Kidney (tissue), 14 donors: ENCODE data around the gene TMEM53. TPM values are rescaled to one million over a fixed set of nuclear protein-coding genes. Genes with fewer than 3 reads are reported as not detected.

Source experiments
- DNase-seq, 5 donors: peaks; one replicate each; pipeline ENCODE4 v3.0.0-alpha.2; 2013 to 2020
- FAIRE-seq: peaks from 2 replicates; lab custom pipeline; 2012; peaks lifted over from hg19 to GRCh38; lab: Jason Lieb, UNC
- H3K27ac ChIP-seq, 2 donors: one replicate each; pipeline ENCODE4 v1.7.0; 2013; ENCODE audit warnings: low read depth in 2 of 2, low read length in 2 of 2, inconsistent platforms in 1 of 2
- H3K27me3 ChIP-seq: one replicate; pipeline ENCODE4 v1.7.1; 2013; ENCODE audit warnings: low read length, inconsistent platforms; ENCODE audit not compliant: control insufficient read depth, insufficient read depth
- H3K36me3 ChIP-seq, 3 donors: one replicate each; pipeline versions ENCODE4 v1.7.0 to v1.7.1; 2013; ENCODE audit warnings: low read length in 3 of 3, control low read depth in 1 of 3, inconsistent platforms in 1 of 3; ENCODE audit not compliant: insufficient read depth in 3 of 3, control insufficient read depth in 2 of 3
- H3K4me1 ChIP-seq, 3 donors: one replicate each; pipeline versions ENCODE4 v1.7.0 to v1.7.1; 2013; ENCODE audit warnings: low read length in 3 of 3, inconsistent platforms in 1 of 3, low read depth in 1 of 3; ENCODE audit not compliant: control insufficient read depth in 2 of 3, insufficient read depth in 2 of 3
- H3K4me3 ChIP-seq, 3 donors: one replicate each; pipeline versions ENCODE4 v1.7.0 to v1.8.1; 2013; ENCODE audit warnings: low read length in 3 of 3, control low read depth in 1 of 3, inconsistent platforms in 1 of 3
- H3K9ac ChIP-seq, 3 donors: one replicate each; pipeline versions ENCODE4 v1.7.0 to v1.7.1; 2013; ENCODE audit warnings: low read length in 3 of 3, control low read depth in 1 of 3, inconsistent platforms in 1 of 3
- H3K9me3 ChIP-seq, 3 donors: one replicate each; pipeline versions ENCODE4 v1.7.0 to v1.7.1; 2013; ENCODE audit warnings: low read length in 3 of 3, control low read depth in 1 of 3, inconsistent platforms in 1 of 3; ENCODE audit not compliant: control insufficient read depth in 2 of 3, insufficient read depth in 1 of 3
- intact Hi-C: fragments of 100-400 bp; cut with DNase I; formaldehyde crosslinking; loops from one replicate; pipeline ENCODE4 v1.11.1; 2022
- polyA plus RNA-seq: library from polyadenylated mRNA; stranded (reverse); fragments of 350-450 nt; fragmentation: Illumina TruSeq; extraction: RNeasy Lipid Tissue Mini Kit (QIAGEN cat#74804); gene quantifications from one replicate; pipeline ENCODE4 v1.2.3, GENCODE V29; 2014; ENCODE audit warnings: low read depth, low replicate concordance; ENCODE audit not compliant: insufficient read depth
- total RNA-seq: library from RNA; stranded (reverse); fragmentation: NEBNext Ultra II Directional; extraction: Animal tissue kit (Norgen Biotek cat#: 25700); gene quantifications from one replicate; pipeline ENCODE4 v1.2.1, GENCODE V29; 2021
- TF ChIP-seq, protein P1 (sequence below): IDR thresholded peaks from 3 replicates; pipeline ENCODE4 v1.5.1; 2012; ENCODE audit warnings: mild to moderate bottlenecking, moderate library complexity, borderline replicate concordance; ENCODE audit not compliant: insufficient read depth; ENCODE audit errors: extremely low read depth
- donor health status: control.
- donor health status: control.
- donor health status: control.
- donor health status: control.
- donor health status: control.
- donor health status: DM: yes; HTN: yes; CAD: no.
- donor health status: Normal renal cell carcinoma (clear cell type).

Gene TMEM53
- total and polyA plus RNA-seq, 2 donors from 2014 or later, result 16.4 to 45.0 TPM

DNA sequence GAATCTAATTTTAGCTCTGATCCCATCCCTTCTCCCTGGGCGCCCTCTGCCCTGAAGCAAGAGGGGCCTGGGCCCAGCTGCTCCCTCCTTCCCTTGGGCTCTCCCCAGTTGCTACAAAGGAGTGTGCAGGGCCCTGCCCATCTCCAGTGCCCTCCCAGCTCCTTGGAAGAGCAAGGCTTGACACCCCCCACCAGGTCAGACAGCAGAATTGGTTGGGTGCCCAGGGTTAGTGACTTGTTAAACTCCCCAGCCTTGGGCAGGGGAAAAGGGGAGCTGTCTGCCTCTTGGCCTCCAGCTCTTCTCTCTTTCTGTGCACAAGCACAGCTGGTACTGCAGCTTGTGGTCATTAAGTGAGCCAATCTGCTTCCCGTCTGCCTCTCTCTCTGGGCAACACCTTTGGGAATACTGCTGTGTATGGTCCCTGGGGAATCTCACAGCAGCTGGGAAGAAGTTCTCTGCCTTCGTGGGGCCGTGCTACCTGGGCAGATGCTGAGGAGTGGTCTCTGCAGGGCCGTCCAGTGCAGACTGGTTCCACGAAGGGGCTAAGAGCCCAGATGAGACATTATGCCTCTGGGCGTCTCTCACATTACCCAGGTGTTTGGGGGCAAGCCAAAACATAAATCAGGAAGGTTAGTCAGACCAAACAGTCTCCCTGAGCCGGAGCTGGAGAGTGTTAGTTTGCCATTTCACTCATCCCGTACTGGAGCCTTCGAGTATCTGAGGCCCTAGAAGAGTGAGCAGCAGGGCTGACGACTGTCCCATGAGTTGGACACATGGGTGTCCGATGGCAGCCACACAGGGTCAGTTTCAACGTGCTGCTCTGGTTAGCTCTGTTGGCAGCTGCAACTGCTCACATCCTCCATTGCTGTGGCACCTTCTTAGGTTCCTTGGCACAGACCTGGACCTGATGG is 37.3 kb downstream of the TMEM53 start:
- intact Hi-C loops, result no loop called here
- peaks cover 8 to 40% (median 34%) of the 10 kb centered on the region in 3 donors for H3K36me3 ChIP-seq

DNA sequence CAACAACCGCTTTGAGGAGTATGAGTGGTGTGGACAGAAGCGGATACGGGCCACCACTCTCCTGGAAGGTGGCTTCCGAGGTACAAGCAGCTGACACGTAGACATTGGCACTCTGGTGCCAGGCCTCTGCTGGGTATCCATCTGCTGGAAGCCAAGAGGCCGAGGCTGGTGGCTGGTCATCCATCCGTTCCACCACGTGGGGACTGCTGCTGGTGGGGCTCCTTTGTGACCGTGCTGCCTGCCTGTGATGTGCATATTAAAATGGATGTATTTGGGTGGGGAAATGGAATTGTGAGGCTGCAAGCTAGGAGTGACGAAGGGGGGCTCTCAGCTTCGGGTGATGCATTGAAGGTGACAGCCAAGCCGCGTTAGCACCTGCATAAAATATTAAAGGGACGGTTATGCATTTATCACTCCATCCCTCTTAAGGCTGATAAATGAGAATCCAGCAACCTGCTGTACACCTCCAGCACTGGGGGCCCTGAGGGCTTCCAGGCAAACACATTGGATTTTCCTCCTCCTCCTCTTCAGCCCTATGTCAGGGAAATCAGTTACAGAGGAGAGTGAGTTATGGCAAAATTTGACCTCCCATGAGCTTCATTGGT is 38.1 kb downstream of the TMEM53 start:
- no peaks in the 10 kb centered on the region for H3K9me3 ChIP-seq
- DNase-seq, result no peak
- H3K4me3 ChIP-seq, result no peak overlapping the region
- FAIRE-seq, result no peak
- H3K27me3 ChIP-seq, result no peaks in the 10 kb centered on the region
- H3K9ac ChIP-seq, result no peak overlapping the region
- TF ChIP-seq, protein P1, sequence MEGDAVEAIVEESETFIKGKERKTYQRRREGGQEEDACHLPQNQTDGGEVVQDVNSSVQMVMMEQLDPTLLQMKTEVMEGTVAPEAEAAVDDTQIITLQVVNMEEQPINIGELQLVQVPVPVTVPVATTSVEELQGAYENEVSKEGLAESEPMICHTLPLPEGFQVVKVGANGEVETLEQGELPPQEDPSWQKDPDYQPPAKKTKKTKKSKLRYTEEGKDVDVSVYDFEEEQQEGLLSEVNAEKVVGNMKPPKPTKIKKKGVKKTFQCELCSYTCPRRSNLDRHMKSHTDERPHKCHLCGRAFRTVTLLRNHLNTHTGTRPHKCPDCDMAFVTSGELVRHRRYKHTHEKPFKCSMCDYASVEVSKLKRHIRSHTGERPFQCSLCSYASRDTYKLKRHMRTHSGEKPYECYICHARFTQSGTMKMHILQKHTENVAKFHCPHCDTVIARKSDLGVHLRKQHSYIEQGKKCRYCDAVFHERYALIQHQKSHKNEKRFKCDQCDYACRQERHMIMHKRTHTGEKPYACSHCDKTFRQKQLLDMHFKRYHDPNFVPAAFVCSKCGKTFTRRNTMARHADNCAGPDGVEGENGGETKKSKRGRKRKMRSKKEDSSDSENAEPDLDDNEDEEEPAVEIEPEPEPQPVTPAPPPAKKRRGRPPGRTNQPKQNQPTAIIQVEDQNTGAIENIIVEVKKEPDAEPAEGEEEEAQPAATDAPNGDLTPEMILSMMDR, result no peak
- peaks cover 8 to 37% (median 30%) of the 10 kb centered on the region in 3 donors for H3K36me3 ChIP-seq
- intact Hi-C loops, result no loop called here
- H3K27ac ChIP-seq, result no peak overlapping the region
- H3K4me1 ChIP-seq, result peaks cover 0 to 20% (median 15%) of the 10 kb centered on the region in 3 donors

More for the DNA sequence above, 37.3 kb downstream of the TMEM53 start:
- TF ChIP-seq, protein P1, result no peak
- Histone ChIP-seq H3K27ac (no peak overlapping the region), H3K4me3 (no peak overlapping the region), H3K27me3 (no peaks in the 10 kb centered on the region), H3K9ac (no peak overlapping the region), H3K9me3 (no peaks in the 10 kb centered on the region), H3K4me1 (peaks cover 0 to 20% (median 15%) of the 10 kb centered on the region in 3 donors)
- DNase-seq, result no peak
- no peak for FAIRE-seq

DNA sequence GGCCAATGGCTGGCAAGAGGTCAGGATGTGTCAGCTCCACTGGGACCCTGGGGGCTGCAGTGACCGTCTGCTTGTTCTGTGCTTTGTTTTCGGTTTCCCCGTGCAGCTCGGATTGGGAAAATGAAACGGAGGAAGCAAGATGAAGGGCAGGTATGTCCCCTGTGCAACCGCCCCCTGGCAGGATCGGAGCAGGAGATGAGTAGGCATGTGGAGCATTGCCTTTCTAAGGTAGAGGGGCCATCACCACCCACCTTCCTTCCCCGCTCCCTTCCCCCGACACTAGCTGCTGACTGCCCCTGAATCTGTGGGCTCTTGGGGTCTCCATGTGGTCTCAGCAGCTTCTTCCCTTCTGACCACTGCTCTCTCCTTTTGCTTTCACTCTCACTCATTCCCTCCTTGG is 38.8 kb downstream of the TMEM53 start:
- FAIRE-seq, result no peak

More for the DNA sequence above, 38.8 kb downstream of the TMEM53 start:
- Histone ChIP-seq H3K9me3 (no peaks in the 10 kb centered on the region), H3K9ac (no peak overlapping the region), H3K4me1 (peaks cover 0 to 20% (median 15%) of the 10 kb centered on the region in 3 donors), H3K27ac (no peak overlapping the region), H3K27me3 (no peaks in the 10 kb centered on the region), H3K36me3 (peaks cover 8 to 35% (median 28%) of the 10 kb centered on the region in 3 donors), H3K4me3 (no peak overlapping the region)
- DNase-seq, result no peak
- TF ChIP-seq, protein P1, result no peak
- intact Hi-C loops, result no loop called here
